CD14-positive monocyte (primary cell): ENCODE measurements around the gene UFSP1. TPM values are rescaled to one million over a fixed set of nuclear protein-coding genes. Genes with fewer than 3 reads are reported as not detected.
"Not testable (repeated sequence)": the region's sequence is repeated elsewhere in the genome, so short reads cannot be mapped to it uniquely, and the experiment has no call there.

Experiments used
- DNase-seq, 3 donors: peaks; one replicate each; pipeline ENCODE4 v3.0.0-alpha.2; 2011 to 2022
- H2AFZ ChIP-seq: 2 replicates; pipeline ENCODE4 v1.6.0; 2012; ENCODE audit warnings: mild to moderate bottlenecking, low read depth, low read length, inconsistent platforms; ENCODE audit not compliant: insufficient read depth, poor library complexity, severe bottlenecking
- H3K27ac ChIP-seq, 2 donors: 1 replicate in 1 of 2; 2 replicates in 1 of 2; pipeline ENCODE4 v1.5.1; 2012 to 2013; ENCODE audit warnings: low read length in 2 of 2, control low read depth in 1 of 2, inconsistent platforms in 1 of 2, low read depth in 1 of 2, mild to moderate bottlenecking in 1 of 2
- H3K27me3 ChIP-seq, 2 donors: one replicate each; pipeline versions ENCODE4 v1.6.0 to v1.6.1; 2011 to 2013; ENCODE audit warnings: low read length in 2 of 2; ENCODE audit not compliant: control insufficient read depth in 2 of 2, insufficient read depth in 2 of 2
- H3K36me3 ChIP-seq, 2 donors: replicated peaks in 1 of 2; 1 replicate in 1 of 2; 2 replicates in 1 of 2; pipeline versions ENCODE4 v1.5.1 to v1.6.1; 2012 to 2013; ENCODE audit warnings: low read length in 2 of 2, control low read depth in 1 of 2, inconsistent platforms in 1 of 2, mild to moderate bottlenecking in 1 of 2; ENCODE audit not compliant: insufficient read depth in 2 of 2, control insufficient read depth in 1 of 2
- H3K4me1 ChIP-seq, 2 donors: 1 replicate in 1 of 2; 2 replicates in 1 of 2; pipeline versions ENCODE4 v1.5.1 to v1.6.1; 2012 to 2013; ENCODE audit warnings: low read length in 2 of 2, control low read depth in 1 of 2, inconsistent platforms in 1 of 2, mild to moderate bottlenecking in 1 of 2, moderate library complexity in 1 of 2; ENCODE audit not compliant: insufficient read depth in 2 of 2, control insufficient read depth in 1 of 2
- H3K4me2 ChIP-seq: replicated peaks from 2 replicates; pipeline ENCODE3; 2012; ENCODE audit warnings: low read length, moderate library complexity, mild to moderate bottlenecking; ENCODE audit not compliant: poor library complexity, severe bottlenecking; ENCODE audit errors: extremely low read depth
- H3K4me3 ChIP-seq, 3 experiments: fragments of 200-600 bp in 1 of 3; sonication (generic) in 1 of 3; replicated peaks in 1 of 3; 1 replicate in 2 of 3; 2 replicates in 1 of 3; pipeline ENCODE4 v1.5.1; 2011 to 2013; ENCODE audit warnings: low read length in 3 of 3, mild to moderate bottlenecking in 3 of 3, control low read depth in 2 of 3, low read depth in 2 of 3, inconsistent platforms in 1 of 3, moderate library complexity in 1 of 3
- H3K79me2 ChIP-seq: 2 replicates; pipeline ENCODE4 v1.6.0; 2012; ENCODE audit warnings: mild to moderate bottlenecking, control low read depth, inconsistent platforms, low read length, moderate library complexity; ENCODE audit not compliant: insufficient read depth
- H3K9ac ChIP-seq: 2 replicates; pipeline ENCODE4 v1.6.0; 2017; ENCODE audit warnings: low read length, mild to moderate bottlenecking; ENCODE audit not compliant: insufficient read depth, poor library complexity, severe bottlenecking
- H3K9me3 ChIP-seq, 2 donors: replicated peaks in 1 of 2; 1 replicate in 1 of 2; 2 replicates in 1 of 2; pipeline versions ENCODE4 v1.5.1 to v1.6.1; 2012 to 2013; ENCODE audit warnings: low read length in 2 of 2, control low read depth in 1 of 2; ENCODE audit not compliant: control insufficient read depth in 1 of 2, insufficient read depth in 1 of 2
- H4K20me1 ChIP-seq: 2 replicates; pipeline ENCODE4 v1.6.0; 2012; ENCODE audit warnings: mild to moderate bottlenecking, low read length, control low read depth, moderate library complexity; ENCODE audit not compliant: insufficient read depth
- H3K27ac Mint-ChIP-seq, 7 donors: one replicate each; pipeline ENCODE4 v1.8.0; 2020; ENCODE audit warnings: mild to moderate bottlenecking in 7 of 7, mixed read lengths in 7 of 7, moderate library complexity in 6 of 7, inconsistent platforms in 2 of 7
- H3K27me3 Mint-ChIP-seq, 3 donors: one replicate each; pipeline ENCODE4 v1.8.0; 2021 to 2022; ENCODE audit warnings: low read depth in 3 of 3, mild to moderate bottlenecking in 3 of 3, mixed read lengths in 3 of 3, moderate library complexity in 3 of 3, inconsistent platforms in 1 of 3
- H3K36me3 Mint-ChIP-seq, 2 donors: one replicate each; pipeline ENCODE4 v1.8.0; 2020; ENCODE audit warnings: mixed read lengths in 2 of 2, inconsistent platforms in 1 of 2, mild to moderate bottlenecking in 1 of 2
- H3K4me1 Mint-ChIP-seq: one replicate; pipeline ENCODE4 v1.8.0; 2020; ENCODE audit warnings: mild to moderate bottlenecking, mixed read lengths
- H3K4me3 Mint-ChIP-seq, 2 donors: one replicate each; pipeline ENCODE4 v1.8.0; 2020; ENCODE audit warnings: mild to moderate bottlenecking in 2 of 2, mixed read lengths in 2 of 2, moderate library complexity in 1 of 2
- H3K9me3 Mint-ChIP-seq, 7 donors: one replicate each; pipeline ENCODE4 v1.8.0; 2020 to 2022; ENCODE audit warnings: mixed read lengths in 7 of 7, mild to moderate bottlenecking in 6 of 7, moderate library complexity in 6 of 7, inconsistent platforms in 2 of 7
- CTCF ChIP-seq: fragments of 200-600 bp; IDR thresholded peaks from one replicate; pipeline ENCODE4 v1.8.0; 2022; ENCODE audit warnings: antibody characterized with exemption, mild to moderate bottlenecking
- WGBS: methylation state at CpG from one replicate; pipeline ENCODE4 v1.1.5; 2013; ENCODE audit warnings: missing lambda C conversion rate; ENCODE audit not compliant: insufficient coverage; 5-methylcytosine and 5-hydroxymethylcytosine counted together
- intact Hi-C, 2 donors: fragments of 100-400 bp; cut with micrococcal nuclease; formaldehyde crosslinking; loops; one replicate each; pipeline versions ENCODE4 v1.15.0 to v1.15.1; 2023
- polyA plus RNA-seq, 3 donors: library from polyadenylated mRNA; depleted of rRNA in 1 of 3; unstranded in 2 of 3; stranded (reverse) in 1 of 3; fragments of 300-500 nt in 2 of 3; fragments of >200 nt in 1 of 3; fragmentation: Illumina TruSeq in 2 of 3; gene quantifications; 1 replicate in 2 of 3; 2 replicates in 1 of 3; pipeline ENCODE4 v1.2.3, GENCODE V29; 2012 to 2021

The UFSP1 gene
- polyA plus RNA-seq, 3 donors: 0.57 to 0.76 (median 0.57) TPM

GRCh38 chr7:100855515-100855914, 34.0 kb downstream of the UFSP1 start:
- no peak overlapping the region for H3K4me2 ChIP-seq
- H3K4me3 Mint-ChIP-seq: no peak overlapping the region
- H3K36me3 Mint-ChIP-seq: peaks cover 45 to 67% of the 10 kb centered on the region in 2 donors
- H4K20me1 ChIP-seq: peaks cover 84% of the 10 kb centered on the region
- WGBS: 98% methylated on average over 8 of the region's 10 CpGs
- H3K27ac Mint-ChIP-seq: no peak overlapping the region
- peaks cover 25 to 41% of the 10 kb centered on the region in 2 donors for H3K4me1 ChIP-seq
- no peak overlapping the region for H3K4me3 ChIP-seq
- peaks cover 0 to 1% (median 0%) of the 10 kb centered on the region in 3 donors for H3K27me3 Mint-ChIP-seq
- no peaks in the 10 kb centered on the region for H3K9me3 Mint-ChIP-seq
- H3K27ac ChIP-seq: peak overlapping the region in 1 of 2 donors; percentile 20
- no peak for DNase-seq
- H3K79me2 ChIP-seq: peaks cover 85% of the 10 kb centered on the region
- H3K9ac ChIP-seq: no peak overlapping the region
- H3K27me3 ChIP-seq: peaks cover 0 to 2% of the 10 kb centered on the region in 2 donors
- H2AFZ ChIP-seq: no peak overlapping the region
- TF ChIP-seq CTCF: no peak
- H3K36me3 ChIP-seq: peaks cover 50 to 61% of the 10 kb centered on the region in 2 donors
- peaks cover 40% of the 10 kb centered on the region for H3K4me1 Mint-ChIP-seq
- intact Hi-C loops: loop anchor here in 1 of 2 donors (10.0 kb wide), 1 partner anchor 131 kb away; the partner anchor contains the start of gene EPO
- no peaks in the 10 kb centered on the region for H3K9me3 ChIP-seq

- Histone ChIP-seq H3K4me1 (peaks cover 25 to 41% of the 10 kb centered on the region in 2 donors), H3K4me2 (peak overlapping the region; percentile 89), H3K79me2 (peaks cover 79% of the 10 kb centered on the region), H4K20me1 (peaks cover 78% of the 10 kb centered on the region), H3K36me3 (peaks cover 44 to 55% of the 10 kb centered on the region in 2 donors)
- not testable (repeated sequence) for H3K9me3 Mint-ChIP-seq, H3K9me3 ChIP-seq, H2AFZ ChIP-seq, H3K27me3 ChIP-seq, H3K27ac Mint-ChIP-seq, H3K27me3 Mint-ChIP-seq, H3K9ac ChIP-seq, H3K4me3 Mint-ChIP-seq, DNase-seq, H3K27ac ChIP-seq, H3K4me3 ChIP-seq
- intact Hi-C loops: loop anchor here (5.0 to 10.0 kb wide), 3 partner anchors 130 to 158 kb away; partner anchors contain the start of genes EPO (in 1 of the 2) and POP7 (in 1 of the 2)
- 98% methylated on average over 6 of the region's 9 CpGs for WGBS
- H3K36me3 Mint-ChIP-seq: peaks cover 38 to 61% of the 10 kb centered on the region in 2 donors
- H3K4me1 Mint-ChIP-seq: peaks cover 40% of the 10 kb centered on the region
Observed at GRCh38 chr7:100854899-100855298, 34.6 kb downstream of the UFSP1 start.
